HG02870 (cell line): ENCODE measurements around the gene OXA1L.
A peak's percentile ranks its signal among the peaks of the same experiment; 100 is the strongest.
"Not testable (repeated sequence)": the region's sequence is repeated elsewhere in the genome, so short reads cannot be mapped to it uniquely, and the experiment has no call there.

Source experiments
- ATAC-seq: cut with Tn5 transposase; IDR thresholded peaks from one replicate; pipeline ENCODE4 v1.9.1; 2021; ENCODE audit warnings: mild to moderate bottlenecking, moderate library complexity; ENCODE audit not compliant: unreplicated experiment

Gene OXA1L

DNA sequence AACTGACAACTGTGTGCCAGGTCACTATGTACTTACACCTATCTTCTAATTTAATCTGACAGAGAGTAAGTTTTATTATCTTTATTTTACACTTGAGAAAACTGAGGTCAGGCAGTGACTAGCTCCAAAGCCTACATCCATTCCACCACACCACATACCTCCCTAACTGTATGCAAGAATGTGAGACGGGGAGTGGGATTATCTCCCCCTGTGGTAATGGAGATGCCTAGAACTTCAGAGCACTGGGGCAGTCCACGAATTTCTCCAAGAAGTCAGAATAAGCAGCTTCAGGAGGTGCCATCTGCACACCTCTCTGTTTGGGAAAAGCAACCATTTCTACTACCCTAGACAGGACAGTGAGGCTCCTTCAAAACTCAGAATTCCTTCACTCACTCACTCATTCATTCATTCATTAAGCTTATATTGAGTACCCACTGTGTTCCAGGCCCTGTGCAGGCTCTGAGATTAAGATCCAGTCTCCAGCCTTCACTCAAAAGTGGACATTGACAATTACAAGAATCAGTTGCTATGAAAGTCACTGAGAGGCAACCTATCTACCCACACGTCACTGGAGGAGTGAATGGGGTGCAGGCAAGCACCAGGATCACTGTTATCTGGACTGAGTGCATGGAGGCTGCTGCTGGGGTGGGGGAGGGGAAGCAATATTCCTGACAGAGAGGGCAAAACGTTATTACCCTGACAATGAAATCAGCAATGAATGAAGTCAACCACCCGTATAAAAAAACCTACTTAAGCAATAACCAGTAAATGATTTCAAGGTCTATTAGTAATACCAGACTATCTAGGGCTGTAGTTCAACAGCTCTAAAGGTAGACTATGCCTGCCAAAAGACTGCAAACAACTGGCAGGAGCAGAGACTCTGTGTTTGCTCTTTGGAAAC, 30.8 kb downstream of the OXA1L start:
- ATAC-seq = no peak

DNA sequence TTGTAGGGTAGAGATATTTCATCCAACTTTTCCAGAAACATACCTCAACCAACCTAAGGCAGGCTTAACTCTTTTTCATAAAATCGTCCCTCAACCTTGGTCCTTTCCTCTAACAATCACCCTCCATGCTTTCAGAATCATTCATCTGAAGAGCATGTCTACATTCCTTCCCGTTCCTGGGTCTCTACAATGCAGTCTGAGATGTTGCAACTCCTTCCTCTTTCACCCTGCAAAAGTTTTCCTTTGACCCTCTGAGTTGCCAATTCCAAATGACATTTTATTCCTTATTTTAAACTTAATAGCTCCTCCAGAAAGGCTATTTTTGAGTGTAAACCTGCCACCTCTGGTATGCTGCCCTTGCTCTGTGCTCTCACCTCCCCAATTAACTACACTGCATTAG, 32.0 kb downstream of the OXA1L start:
- no peak for ATAC-seq

DNA sequence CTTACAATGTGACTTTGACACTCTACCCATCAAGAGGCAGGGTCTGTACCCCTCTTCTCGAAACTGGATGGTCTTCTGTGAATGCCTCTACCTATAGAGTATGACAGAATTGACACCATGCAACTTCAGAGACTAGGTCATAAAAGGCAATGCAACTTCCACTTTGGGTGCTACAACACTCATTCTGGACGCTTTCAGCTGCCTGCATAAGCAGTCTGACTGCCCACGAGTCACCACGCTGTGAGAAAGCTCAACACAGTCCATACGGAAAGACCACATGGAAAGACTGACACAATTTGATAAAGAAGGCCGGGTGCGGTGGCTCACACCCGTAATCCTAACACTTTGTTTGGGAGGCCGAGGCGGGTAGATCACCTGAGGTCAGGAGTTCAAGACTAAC, 33.9 kb downstream of the OXA1L start:
- no peak for ATAC-seq

DNA sequence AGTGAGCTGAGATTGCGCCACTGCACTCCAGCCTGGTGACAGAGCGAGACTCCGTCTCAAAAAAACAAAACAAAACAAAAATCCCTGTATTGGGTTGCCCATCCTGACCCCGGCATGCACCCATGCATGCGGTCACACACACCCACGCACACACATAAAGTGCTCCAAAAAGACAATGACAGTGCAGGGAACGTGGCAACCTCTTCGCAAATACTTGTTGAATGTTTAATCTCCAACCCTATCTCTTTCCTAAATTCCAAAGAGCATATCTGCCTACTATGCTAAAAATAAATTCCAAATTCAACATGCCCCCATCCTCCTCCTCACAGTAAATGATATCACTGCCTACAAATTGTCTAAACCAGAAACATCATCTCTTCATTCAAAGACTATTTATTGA, 35.2 kb downstream of the OXA1L start:
- ATAC-seq = no peak

DNA sequence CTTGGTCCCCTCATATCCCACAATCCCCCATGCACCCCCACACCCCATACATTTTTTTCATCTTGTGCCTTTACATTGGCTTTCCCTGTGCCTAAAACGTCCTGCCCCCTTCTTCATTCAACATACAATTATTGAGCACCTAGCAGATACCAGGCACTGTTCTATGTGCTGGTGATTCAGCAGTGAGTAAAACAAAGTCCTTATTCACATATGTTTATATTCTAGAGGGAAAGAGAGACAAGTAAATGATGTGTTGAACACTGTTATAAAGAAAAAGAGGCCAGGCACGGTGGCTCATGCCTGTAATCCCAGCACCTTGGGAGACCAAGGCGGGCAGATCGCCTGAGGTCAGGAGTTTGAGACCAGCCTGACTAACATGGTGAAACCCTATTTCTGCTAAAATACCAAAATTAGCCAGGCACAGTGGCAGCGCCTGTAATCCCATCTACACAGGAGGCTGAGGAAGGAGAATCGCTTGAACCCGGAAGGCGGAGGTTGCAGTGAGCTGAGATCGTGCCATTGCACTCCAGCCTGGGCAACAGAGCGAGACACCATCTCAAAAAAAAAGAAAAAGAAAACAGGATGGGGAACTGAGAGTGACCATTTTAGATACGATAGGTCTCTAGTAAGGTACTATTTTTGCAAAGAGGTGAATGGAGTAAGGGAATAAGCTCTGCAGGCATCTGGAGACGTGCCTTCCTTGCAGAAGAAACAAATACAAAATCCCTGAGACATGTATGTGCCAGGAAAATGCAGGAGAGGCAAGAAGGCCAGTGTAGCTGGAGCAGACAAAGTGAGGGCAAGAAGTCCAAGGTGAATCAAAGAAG, 36.6 kb downstream of the OXA1L start:
- ATAC-seq = no peak

DNA sequence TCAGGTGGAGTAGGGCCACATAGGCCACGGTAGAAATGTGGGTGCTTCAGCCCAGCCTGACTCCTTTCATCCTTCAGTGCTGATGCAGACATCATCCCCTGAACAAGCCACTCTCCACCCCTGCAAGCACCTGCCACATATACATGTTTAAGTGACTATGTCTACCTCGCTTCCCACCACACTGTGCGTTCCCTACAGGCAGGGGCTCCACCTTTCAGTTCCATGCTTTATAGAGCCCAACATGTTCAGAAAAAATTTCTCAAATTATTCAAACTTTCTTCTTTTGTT, 37.1 kb downstream of the OXA1L start:
- ATAC-seq = no peak

DNA sequence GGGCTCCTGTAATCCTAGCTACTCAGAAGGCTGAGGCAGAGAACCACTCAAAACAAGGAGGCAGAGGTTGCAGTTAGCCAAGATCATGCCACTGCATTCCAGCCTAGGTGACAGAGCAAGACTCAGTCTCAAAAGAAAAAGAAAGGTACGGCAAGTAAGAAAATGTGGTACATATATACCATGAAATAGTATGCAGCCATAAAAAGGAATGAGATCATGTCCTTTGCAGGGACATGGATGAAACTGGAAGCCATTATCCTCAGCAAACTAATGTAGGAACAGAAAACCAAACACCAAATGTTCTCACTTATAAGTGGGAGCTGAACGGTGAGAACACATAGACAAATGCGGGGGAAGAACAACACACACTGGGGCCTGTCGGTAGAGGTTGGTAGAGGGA, 38.7 kb downstream of the OXA1L start:
- not testable (repeated sequence) for ATAC-seq

DNA sequence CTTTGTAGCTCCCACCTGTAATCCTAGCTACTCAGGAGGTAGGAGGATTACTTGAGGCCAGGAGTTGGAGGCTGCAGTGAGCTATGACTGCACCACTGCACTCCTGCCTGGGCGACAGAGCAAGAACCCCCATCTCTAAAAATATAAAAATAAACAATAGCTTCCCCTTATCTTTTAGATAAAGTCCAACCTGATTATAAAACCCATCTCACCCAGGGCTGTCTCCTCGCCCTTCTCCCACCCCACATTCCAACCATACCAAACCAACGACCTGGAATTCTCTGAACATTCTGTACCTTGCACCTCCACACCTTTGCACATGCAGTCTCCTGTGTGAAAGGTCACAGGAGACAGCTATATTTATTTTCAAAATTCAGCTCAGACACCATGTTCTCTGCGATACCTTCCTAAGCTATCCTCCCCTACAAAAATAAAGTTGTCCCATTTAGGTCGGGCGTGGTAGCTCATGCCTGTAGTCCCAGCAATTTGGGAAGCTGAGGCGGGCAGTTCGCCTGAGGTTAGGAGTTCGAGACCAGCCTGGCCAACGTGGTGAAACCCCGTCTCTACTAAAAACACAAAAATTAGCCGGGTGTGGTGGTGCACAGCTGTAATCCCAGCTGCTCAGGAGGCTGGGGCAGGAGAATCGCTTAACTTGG, 41.1 kb downstream of the OXA1L start:
- ATAC-seq = no peak

DNA sequence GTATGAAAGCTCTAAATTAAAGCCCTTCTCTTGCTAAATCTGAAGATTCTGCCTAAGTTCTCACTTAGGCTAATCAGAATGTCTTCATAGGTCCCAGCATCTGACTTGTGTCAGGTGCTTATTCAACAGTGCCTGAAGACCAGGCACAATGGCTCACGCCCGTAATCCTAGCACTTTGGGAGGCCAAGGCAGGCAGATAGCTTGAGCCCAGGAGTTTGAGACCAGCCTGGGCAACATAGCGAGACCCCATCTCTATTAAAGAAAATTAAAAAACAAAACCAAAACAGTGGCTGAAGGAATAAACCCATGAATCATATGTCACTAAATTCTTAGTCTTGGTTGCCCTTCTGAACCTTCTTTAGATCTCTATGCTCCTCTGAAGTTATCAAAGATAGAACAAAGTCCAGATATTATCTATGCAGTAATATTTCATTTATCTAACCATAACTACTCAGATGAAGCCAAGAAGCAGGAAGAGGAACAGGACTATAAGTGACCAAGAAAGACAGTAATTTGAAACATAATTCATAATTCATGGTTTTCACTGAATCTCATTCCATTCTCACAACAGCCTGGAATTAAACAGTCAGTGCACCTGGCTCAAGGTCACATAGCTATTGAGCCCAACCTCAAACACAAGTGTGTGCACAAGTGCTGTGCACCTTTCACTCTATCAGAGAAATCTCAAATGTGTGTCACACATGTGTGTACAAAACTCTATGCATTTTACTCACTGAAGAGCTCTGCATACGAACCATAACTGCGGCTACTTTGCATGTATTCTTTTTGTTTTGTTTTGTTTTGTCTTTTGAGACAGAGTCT, 42.1 kb downstream of the OXA1L start:
- ATAC-seq = no peak

DNA sequence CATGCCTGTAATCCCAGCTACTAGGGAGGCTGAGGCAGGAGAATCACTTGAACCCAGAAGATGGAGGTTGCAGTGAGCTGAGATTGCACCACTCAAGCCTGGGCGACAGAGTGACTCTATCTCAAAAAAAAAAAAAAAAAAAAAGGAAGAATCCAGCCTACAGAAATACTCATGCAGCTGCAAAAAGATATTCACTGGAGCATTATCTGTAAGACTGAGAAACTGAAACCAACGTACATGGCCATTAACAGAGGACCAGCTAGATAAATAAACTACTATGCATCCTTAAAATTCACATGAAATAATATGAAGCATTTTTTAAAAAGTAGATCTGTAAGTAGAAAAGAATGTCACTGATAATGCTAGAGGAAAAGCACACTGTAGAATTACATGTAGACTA, 45.2 kb downstream of the OXA1L start:
- no peak for ATAC-seq

DNA sequence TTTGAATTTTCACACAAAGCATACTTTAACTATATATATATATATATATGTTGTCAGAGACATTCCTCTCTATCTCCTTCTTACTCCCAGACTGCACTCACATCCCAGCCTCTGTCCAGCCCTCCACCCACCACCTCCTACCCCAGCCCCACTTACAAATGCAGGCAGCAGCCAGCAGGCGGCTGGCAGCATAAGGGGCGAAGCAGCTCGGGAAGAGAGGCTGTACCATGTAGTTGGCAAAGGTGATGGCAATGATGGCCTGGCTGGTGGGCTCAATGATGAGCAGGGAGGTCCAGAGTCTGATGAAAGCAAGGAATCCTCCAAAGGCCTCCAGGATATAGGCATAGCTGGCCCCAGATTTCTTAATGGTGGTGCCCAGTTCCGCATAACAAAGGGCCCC, 46.3 kb downstream of the OXA1L start:
- no peak for ATAC-seq

DNA sequence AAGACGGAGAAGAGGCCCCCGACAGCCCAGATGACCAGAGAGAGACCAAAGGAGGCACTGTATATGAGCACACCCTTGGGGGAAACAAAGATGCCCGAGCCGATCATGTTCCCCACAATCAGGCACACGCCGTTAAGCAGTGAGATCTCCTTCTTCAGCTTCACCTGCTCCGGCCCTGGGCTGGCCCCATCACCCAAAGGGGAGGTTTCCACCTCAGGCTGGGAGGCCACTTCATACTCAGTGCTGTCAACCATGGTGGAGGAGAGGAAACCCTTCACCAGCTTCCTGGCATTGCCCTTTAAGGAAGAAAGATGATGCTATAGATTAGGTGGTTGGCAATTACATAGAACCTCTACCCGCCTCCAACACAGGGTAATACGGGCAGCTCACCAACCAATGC, 46.7 kb downstream of the OXA1L start:
- ATAC-seq = no peak

DNA sequence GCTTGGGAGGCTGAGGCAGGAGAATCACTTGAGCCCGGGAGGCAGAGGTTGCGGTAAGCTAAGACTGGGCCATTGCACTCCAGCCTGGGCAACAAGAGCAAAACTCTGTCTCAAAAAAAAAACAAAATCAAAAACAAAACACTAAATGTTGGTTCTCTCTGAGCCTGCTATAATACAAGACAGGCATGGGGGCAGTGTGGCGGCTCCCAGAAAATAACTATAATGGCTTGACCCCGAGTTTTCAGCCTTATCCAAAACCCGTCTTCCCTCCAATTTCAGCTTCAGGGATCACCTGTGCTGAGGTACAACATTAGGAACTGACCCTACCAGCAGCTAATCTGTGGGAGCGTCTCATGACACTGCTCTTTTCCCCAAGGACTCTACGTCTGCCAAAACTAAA, 47.9 kb downstream of the OXA1L start:
- no peak for ATAC-seq

DNA sequence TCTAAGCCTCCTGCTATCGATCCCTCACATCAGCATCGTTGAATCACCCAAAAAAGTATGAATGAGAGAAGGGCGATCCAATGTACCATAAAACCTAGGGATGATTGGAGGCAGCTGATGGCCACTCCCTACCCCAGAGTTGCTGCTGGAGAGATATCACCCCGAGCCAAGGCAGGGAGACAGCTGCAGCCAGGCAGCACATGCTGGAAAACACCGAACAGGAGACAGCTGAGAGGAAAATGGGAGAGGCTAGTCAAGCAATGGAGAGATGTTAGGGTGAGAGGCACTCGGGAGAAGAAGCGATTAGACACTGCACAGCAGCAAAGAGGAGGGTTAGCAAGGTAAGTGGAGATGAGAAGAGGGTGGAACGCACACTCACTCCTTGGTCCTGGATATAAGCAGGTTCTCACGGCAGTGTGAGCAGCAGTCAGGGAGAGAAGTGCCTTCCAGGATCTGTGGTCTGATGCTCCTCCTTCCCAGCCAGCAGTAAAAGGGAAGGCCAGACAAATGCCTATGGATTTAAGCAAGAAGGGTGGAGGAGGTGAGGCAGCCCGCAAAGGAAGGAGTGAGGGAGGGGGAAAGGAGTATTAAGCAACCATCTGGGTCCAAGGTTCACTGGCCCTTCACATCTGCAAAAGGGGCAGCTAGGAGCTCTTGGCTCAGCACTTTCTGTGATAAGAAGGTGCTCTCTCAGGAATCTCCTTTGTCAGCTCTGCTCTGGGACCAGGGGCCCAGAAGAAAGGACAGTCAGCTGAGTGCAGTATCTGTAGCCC, 48.6 kb downstream of the OXA1L start, which contains the start of gene SLC7A7:
SLC7A7 (minus strand) TSS at position 495 of the 773 bp plus-strand sequence. CDS start 2,037 bp downstream, outside the sequence.
- no peak for ATAC-seq

DNA sequence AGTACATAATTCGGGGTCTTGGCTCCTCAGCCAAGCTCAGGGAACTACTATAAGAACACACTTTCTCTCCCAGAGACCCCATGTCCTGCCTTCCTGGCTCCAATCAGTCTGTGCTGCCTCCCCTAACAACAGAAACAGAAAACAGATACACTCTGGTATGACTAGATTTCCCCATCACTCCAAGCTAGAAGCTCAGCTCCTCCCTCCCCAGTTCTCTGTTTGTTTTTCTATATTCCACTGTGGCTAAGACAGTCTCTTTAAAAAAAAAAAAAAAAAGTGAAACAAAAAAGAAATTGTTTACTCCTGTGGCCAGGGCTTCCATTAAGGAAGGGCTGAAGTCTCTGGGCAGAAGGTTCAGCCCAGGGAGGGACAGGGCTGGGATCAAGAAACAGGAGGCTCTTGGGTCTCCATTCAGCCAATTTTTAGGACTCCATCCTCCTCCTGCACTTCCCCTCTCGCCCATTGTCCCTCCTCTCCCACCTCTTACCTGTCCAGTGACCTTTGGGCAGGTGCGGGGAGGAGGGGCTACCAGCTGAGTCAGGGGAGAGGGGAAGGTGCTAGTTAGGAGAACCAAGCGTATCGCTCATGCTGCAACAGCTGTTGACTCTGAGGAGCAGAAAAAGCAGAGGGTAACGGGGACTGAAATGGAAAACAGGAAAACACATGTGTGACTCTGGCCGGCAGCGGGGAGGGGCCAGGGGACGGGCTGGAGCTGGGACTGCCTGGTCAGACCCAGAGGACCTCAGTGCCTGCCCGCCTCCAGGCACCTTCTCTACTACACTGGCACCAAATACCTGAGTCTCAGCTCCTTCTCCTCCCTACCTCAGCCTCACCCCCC, 52.9 kb downstream of the OXA1L start:
- ATAC-seq = peak; percentile 41

DNA sequence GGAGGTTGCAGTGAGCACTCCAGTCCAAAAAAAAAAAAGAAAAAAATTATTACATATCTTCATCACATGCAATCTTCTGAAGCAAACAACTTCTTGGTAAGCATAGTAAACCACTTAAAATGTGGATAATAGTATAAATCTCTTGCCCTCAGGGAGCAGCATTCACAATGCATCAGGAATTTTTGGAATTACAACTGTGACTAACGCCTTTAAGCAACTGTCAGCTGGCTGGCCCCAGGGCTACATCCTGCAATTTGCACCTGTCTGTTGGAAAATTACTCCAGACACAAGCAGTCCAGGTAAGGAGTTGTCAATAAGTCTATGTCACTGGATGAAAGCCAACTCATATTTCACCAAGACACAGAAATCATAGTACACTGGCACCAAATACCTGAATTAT, 54.2 kb downstream of the OXA1L start:
- no peak for ATAC-seq

DNA sequence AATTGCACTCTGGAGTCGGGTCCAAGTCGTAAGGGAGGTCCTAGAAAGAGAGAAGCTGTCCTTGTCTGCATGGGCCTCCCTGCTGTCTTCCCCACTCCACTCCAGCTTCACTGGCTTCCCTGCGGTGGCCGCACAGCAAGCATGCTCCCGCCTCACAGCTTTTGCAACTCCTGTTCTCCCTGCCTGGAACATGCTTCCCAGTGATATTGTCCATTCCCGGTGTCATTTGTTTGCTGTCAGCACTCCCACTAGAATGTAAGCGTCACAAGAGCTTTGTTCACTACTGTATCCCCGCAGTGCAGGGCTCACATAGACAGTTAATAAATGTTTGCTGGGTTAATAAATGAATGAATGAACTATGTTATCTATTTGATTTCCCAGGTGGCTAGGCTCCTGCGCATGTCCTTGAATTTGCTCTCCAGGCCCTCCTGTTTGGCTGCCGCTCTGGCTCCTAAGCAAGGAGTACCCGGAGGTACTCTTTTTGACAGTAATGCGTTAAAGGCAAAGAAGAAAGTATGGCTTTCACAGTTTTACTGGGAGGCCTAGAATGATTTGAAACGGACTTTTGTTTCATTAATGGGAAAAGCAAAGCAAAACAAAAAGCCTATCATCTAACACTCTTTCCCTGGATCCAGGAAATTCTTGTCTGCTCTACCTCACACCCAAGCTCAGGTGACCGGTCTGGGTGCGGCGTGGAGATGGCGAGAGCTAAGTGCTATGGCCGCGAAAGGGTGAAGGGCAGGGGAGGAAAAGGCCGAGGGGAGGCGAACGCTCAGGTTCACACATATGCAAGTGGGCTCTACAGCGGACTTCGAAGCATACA, 54.9 kb downstream of the OXA1L start:
- ATAC-seq = no peak

DNA sequence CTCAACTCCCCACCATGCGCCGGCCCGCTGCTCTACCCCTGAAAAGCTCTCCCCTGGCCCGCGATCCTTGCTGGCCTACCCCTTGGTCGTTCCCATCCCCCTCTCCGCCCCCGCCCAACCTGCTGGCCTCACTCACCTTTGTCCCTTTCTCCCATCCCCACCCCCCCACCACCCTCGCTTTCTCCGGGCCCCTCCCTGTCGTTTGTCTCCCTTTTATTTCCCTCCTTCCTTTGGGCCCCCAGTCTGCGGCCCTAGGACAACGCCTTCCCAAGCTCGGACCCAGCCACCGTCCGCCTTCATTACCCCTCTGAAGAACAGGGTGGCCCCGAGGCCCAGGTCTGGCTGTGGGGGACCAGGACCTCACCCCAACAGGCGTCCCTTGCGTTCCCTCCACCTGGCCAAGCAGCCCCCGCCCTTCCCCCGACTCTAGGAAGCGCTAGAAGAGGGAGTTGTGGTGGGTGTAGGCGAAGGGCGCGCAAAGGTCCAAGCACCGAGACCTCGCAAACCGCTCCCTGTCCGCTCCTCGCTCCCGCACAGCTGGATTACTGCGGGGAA, 55.6 kb downstream of the OXA1L start:
- no peak for ATAC-seq
